ENCODE measurements around the gene LRGUK. TPM values are rescaled to one million over a fixed set of nuclear protein-coding genes. Genes with fewer than 3 reads are reported as not detected.

The LRGUK gene
- total RNA-seq, 1 experiment from 2014 or later: 1.5 TPM

- H3K27me3 ChIP-seq (ENCODE audit: insufficient read depth, low read length): no peaks in the 10 kb centered on the region
- Mint-ChIP-seq H3K36me3 (ENCODE audit: insufficient read depth in 1 of 3, low read depth in 3 of 3) (peaks cover 10 to 34% (median 22%) of the 10 kb centered on the region in 3 experiments), H3K4me3 (no peak overlapping the region), H3K27ac (no peak overlapping the region), H3K27me3 (ENCODE audit: low read depth) (peaks cover 2% of the 10 kb centered on the region; the same call in 1 of the 2 replicates), H3K4me1 (peaks cover 0 to 3% of the 10 kb centered on the region in 2 experiments; a peak in 2 of 4 replicates), H3K9me3 (peaks cover 22 to 32% of the 10 kb centered on the region in 2 experiments)
- TF ChIP-seq CTCF (conservative IDR thresholded peaks at IDR 0.05): no peak
- WGBS (ENCODE audit: extremely low coverage, insufficient read length, low lambda C conversion rate): no CpG with 5 or more reads among the region's 3 CpGs
- H3K23ac ChIP-seq (ENCODE audit: insufficient read length, low read depth, low read length): no peak overlapping the region
- no peak overlapping the region for H3K56ac ChIP-seq (ENCODE audit: insufficient read length, low read depth, low read length)
- H4K20me1 ChIP-seq (ENCODE audit: control insufficient read depth, insufficient read depth, insufficient read length): no peaks in the 10 kb centered on the region
- H3K79me1 ChIP-seq (ENCODE audit: insufficient read depth, low read depth, low read length, poor library complexity, severe bottlenecking): no peaks in the 10 kb centered on the region
- no peak overlapping the region for H2BK5ac ChIP-seq (ENCODE audit: insufficient read length, low read length)
- H2AFZ ChIP-seq (ENCODE audit: low read length): no peak overlapping the region
- no peak for DNase-seq
- no peak overlapping the region for H4K8ac ChIP-seq (replicated peaks; ENCODE audit: insufficient read length, low read depth, low read length)
- no peaks in the 10 kb centered on the region for H3K79me2 ChIP-seq (ENCODE audit: insufficient read depth, low read length)
- H3K4me2 ChIP-seq (ENCODE audit: insufficient read depth, insufficient read length, low read length): no peak overlapping the region
- H3K4me1 ChIP-seq (ENCODE audit: insufficient read depth, low read length): 0 out of 2 replicates have a peak, but pooled peaks cover 2% of the 10 kb centered on the region
- no peak overlapping the region for H2BK120ac ChIP-seq (ENCODE audit: low read depth, low read length, poor library complexity, severe bottlenecking)
- no peak overlapping the region for H2BK20ac ChIP-seq (ENCODE audit: low read depth, low read length, poor library complexity, severe bottlenecking)
- no peak overlapping the region for H3K4ac ChIP-seq (ENCODE audit: low read depth, low read length)
- no peak overlapping the region for H2AK5ac ChIP-seq (ENCODE audit: insufficient read length, low read length)
- H3K9ac ChIP-seq (ENCODE audit: extremely low read depth, insufficient read length, low read length): no peak overlapping the region
- H2BK12ac ChIP-seq (ENCODE audit: insufficient read length, low read depth, low read length): no peak overlapping the region
- H4K91ac ChIP-seq (ENCODE audit: insufficient read length, low read depth, low read length): no peak overlapping the region
- H3K27ac ChIP-seq (ENCODE audit: insufficient read length, low read depth, low read length): no peak overlapping the region
- H2BK15ac ChIP-seq (ENCODE audit: low read depth, low read length): no peak overlapping the region
- H3K23me2 ChIP-seq (ENCODE audit: insufficient read length, low read depth, low read length, poor library complexity, severe bottlenecking): no peaks in the 10 kb centered on the region
- no peak overlapping the region for H4K5ac ChIP-seq (ENCODE audit: insufficient read length, low read depth, low read length)
- no peak overlapping the region for H3T11ph ChIP-seq (ENCODE audit: low read length)
- H3K9me3 ChIP-seq (ENCODE audit: control insufficient read depth, low read depth, low read length): peaks cover 10% of the 10 kb centered on the region
- H3K14ac ChIP-seq (ENCODE audit: insufficient read depth, low read length): no peak overlapping the region
- H3K18ac ChIP-seq (ENCODE audit: insufficient read length, low read depth, low read length): no peak overlapping the region
Measured at GRCh38 chr7:134083766-134084487, 43.2 kb upstream of the LRGUK start.
